ENCODE data around the gene SLC44A3. TPM values are rescaled to one million over a fixed set of nuclear protein-coding genes. Genes with fewer than 3 reads are reported as not detected.

The SLC44A3 gene
- total RNA-seq, 1 donor from 2014 or later, result 1.7 TPM

- Mint-ChIP-seq H3K36me3 (no peaks in the 10 kb centered on the region), H3K27me3 (ENCODE audit: insufficient read depth, low read depth) (no peaks in the 10 kb centered on the region), H3K27ac (no peak overlapping the region), H3K9me3 (no peaks in the 10 kb centered on the region), H3K4me3 (no peak overlapping the region), H3K4me1 (peaks cover 46% of the 10 kb centered on the region)
- no peak for TF ChIP-seq CTCF (IDR thresholded peaks at IDR 0.05)
- Histone ChIP-seq H3F3A (ENCODE audit: low read depth) (peaks cover 12% of the 10 kb centered on the region), H3K9me3 (ENCODE audit: low read depth) (no peaks in the 10 kb centered on the region), H3K27ac (no peak overlapping the region), H3K4me3 (no peak overlapping the region), H3K9ac (no peak overlapping the region), H3K27me3 (no peaks in the 10 kb centered on the region), H3K36me3 (no peaks in the 10 kb centered on the region), H2AFZ (replicated peaks) (no peak overlapping the region), H3K4me1 (peaks cover 45% of the 10 kb centered on the region), H3K4me2 (no peak overlapping the region), H3K79me2 (ENCODE audit: low read depth) (no peaks in the 10 kb centered on the region), H4K20me1 (ENCODE audit: low read depth) (no peaks in the 10 kb centered on the region)
- no peak for DNase-seq (ENCODE audit: low spot score)
Measured at GRCh38 chr1:94862718-94863117, 42.6 kb downstream of the SLC44A3 start.

- Mint-ChIP-seq H3K4me1 (peaks cover 46% of the 10 kb centered on the region), H3K4me3 (peak overlapping the region; percentile 46), H3K27me3 (ENCODE audit: insufficient read depth, low read depth) (no peaks in the 10 kb centered on the region), H3K27ac (peak overlapping the region; percentile 85), H3K36me3 (no peaks in the 10 kb centered on the region), H3K9me3 (no peaks in the 10 kb centered on the region)
- Histone ChIP-seq H3K36me3 (no peaks in the 10 kb centered on the region), H2AFZ (replicated peaks) (no peak overlapping the region), H3K9me3 (ENCODE audit: low read depth) (no peaks in the 10 kb centered on the region), H4K20me1 (ENCODE audit: low read depth) (no peaks in the 10 kb centered on the region), H3F3A (ENCODE audit: low read depth) (peaks cover 12% of the 10 kb centered on the region), H3K4me3 (no peak overlapping the region), H3K4me2 (no peak overlapping the region), H3K79me2 (ENCODE audit: low read depth) (no peaks in the 10 kb centered on the region), H3K4me1 (peaks cover 45% of the 10 kb centered on the region), H3K27me3 (no peaks in the 10 kb centered on the region), H3K9ac (no peak overlapping the region), H3K27ac (no peak overlapping the region)
- no peak for DNase-seq (ENCODE audit: low spot score)
- TF ChIP-seq CTCF (IDR thresholded peaks at IDR 0.05), result no peak
- no peak for TF ChIP-seq EZH2 (IDR thresholded peaks at IDR 0.05)
- no peak for TF ChIP-seq EZH2phosphoT487 (IDR thresholded peaks at IDR 0.05)
Measured at GRCh38 chr1:94863297-94863911, 43.2 kb downstream of the SLC44A3 start.

GRCh38 chr1:94863919-94864318 lies 43.8 kb downstream of the SLC44A3 start:
- no peak overlapping the region for H3K4me2 ChIP-seq
- H3K4me1 Mint-ChIP-seq, result peaks cover 46% of the 10 kb centered on the region
- no peak overlapping the region for H3K27ac ChIP-seq
- no peaks in the 10 kb centered on the region for H3K27me3 ChIP-seq
- H3K4me3 ChIP-seq, result no peak overlapping the region
- peaks cover 47% of the 10 kb centered on the region for H3K4me1 ChIP-seq
- H2AFZ ChIP-seq (replicated peaks), result no peak overlapping the region
- H3K27ac Mint-ChIP-seq, result peak overlapping the region; percentile 85
- no peak for TF ChIP-seq EZH2phosphoT487 (IDR thresholded peaks at IDR 0.05)
- TF ChIP-seq CTCF (IDR thresholded peaks at IDR 0.05), result no peak
- H4K20me1 ChIP-seq (ENCODE audit: low read depth), result no peaks in the 10 kb centered on the region
- peaks cover 12% of the 10 kb centered on the region for H3F3A ChIP-seq (ENCODE audit: low read depth)
- no peaks in the 10 kb centered on the region for H3K9me3 ChIP-seq (ENCODE audit: low read depth)
- H3K4me3 Mint-ChIP-seq, result peak overlapping the region; percentile 46
- no peak for DNase-seq (ENCODE audit: low spot score)
- H3K9me3 Mint-ChIP-seq, result no peaks in the 10 kb centered on the region
- H3K79me2 ChIP-seq (ENCODE audit: low read depth), result no peaks in the 10 kb centered on the region
- no peaks in the 10 kb centered on the region for H3K36me3 ChIP-seq
- no peaks in the 10 kb centered on the region for H3K27me3 Mint-ChIP-seq (ENCODE audit: insufficient read depth, low read depth)
- no peaks in the 10 kb centered on the region for H3K36me3 Mint-ChIP-seq
- no peak overlapping the region for H3K9ac ChIP-seq

Measured in neural progenitor cell (in vitro differentiated cells).